NB4 (cell line): ENCODE measurements around the gene CDK10.
"Not testable (repeated sequence)": the region's sequence is repeated elsewhere in the genome, so short reads cannot be mapped to it uniquely, and the experiment has no call there.

Source experiments
- CTCF ChIP-seq: IDR thresholded peaks from one replicate; pipeline ENCODE4 v1.5.1; 2012; ENCODE audit warnings: low read depth, low read length
- MAX ChIP-seq: IDR thresholded peaks from 2 replicates; pipeline ENCODE4 v1.6.1; 2011; ENCODE audit warnings: low read depth, low read length
- POLR2A ChIP-seq: IDR thresholded peaks from 2 replicates; pipeline ENCODE4 v1.6.1; 2011; ENCODE audit warnings: mild to moderate bottlenecking; ENCODE audit not compliant: insufficient read length; ENCODE audit errors: extremely low read depth

- not testable (repeated sequence) for TF ChIP-seq MAX, POLR2A, CTCF
These were observed 8.2 kb downstream of the CDK10 start for GRCh38 chr16:89694784-89695085.
